ENCODE data around the gene GTF2E1.

The GTF2E1 gene

GRCh38 chr3:120791913-120792312 is 49.4 kb downstream of the GTF2E1 start:
- H3K4me3 ChIP-seq (ENCODE audit: low read depth, low read length): no peak overlapping the region
- CTCF ChIA-PET: interaction anchor here (5.8 kb wide), 1 partner anchor 232 kb away, joined by 64 read pairs; no protein-coding TSS in a partner anchor
- no peak overlapping the region for H3K27ac ChIP-seq (ENCODE audit: extremely low read depth, low read depth, low read length)
- no peaks in the 10 kb centered on the region for H3K9me3 ChIP-seq (ENCODE audit: control insufficient read depth, insufficient read depth, low read depth, low read length)
- no peaks in the 10 kb centered on the region for H3K4me1 ChIP-seq (ENCODE audit: control insufficient read depth, insufficient read depth, low read length)
- no peaks in the 10 kb centered on the region for H3K36me3 ChIP-seq (ENCODE audit: control insufficient read depth in 2 of 2, insufficient read depth in 1 of 2, low read length in 2 of 2)
- POLR2A ChIA-PET: no interaction called here
- TF ChIP-seq BCL6B (tag by site-specific recombination; IDR thresholded peaks at IDR 0.05) (no peak), GLI2 (tag by site-specific recombination; IDR thresholded peaks at IDR 0.05; ENCODE audit: borderline replicate concordance, low read depth) (no peak), ZNF596 (tag by site-specific recombination; IDR thresholded peaks at IDR 0.05) (no peak), ZBTB20 (tag by site-specific recombination; IDR thresholded peaks at IDR 0.05) (no peak)

- POLR2A ChIA-PET: no interaction called here
- H3K27ac ChIP-seq (ENCODE audit: extremely low read depth, low read depth, low read length): no peak overlapping the region
Observed at GRCh38 chr3:120793601-120794000, 51.1 kb downstream of the GTF2E1 start.

More at GRCh38 chr3:120793601-120794000, 51.1 kb downstream of the GTF2E1 start:
- H3K9me3 ChIP-seq (ENCODE audit: control insufficient read depth, insufficient read depth, low read depth, low read length): no peaks in the 10 kb centered on the region
- no peaks in the 10 kb centered on the region for H3K4me1 ChIP-seq (ENCODE audit: control insufficient read depth, insufficient read depth, low read length)
- CTCF ChIA-PET: interaction anchor here (0.6 to 5.8 kb wide), 6 partner anchors 11 to 746 kb away, joined by 3 to 64 read pairs (median 11); no protein-coding TSS in a partner anchor
- no peak overlapping the region for H3K4me3 ChIP-seq (ENCODE audit: low read depth, low read length)
- H3K36me3 ChIP-seq (ENCODE audit: control insufficient read depth in 2 of 2, insufficient read depth in 1 of 2, low read length in 2 of 2): no peaks in the 10 kb centered on the region
- TF ChIP-seq PRDM1 (tag by site-specific recombination; IDR thresholded peaks at IDR 0.05) (no peak), ZNF529 (tag by site-specific recombination; IDR thresholded peaks at IDR 0.05; ENCODE audit: insufficient replicate concordance) (no peak), ZNF677 (tag by site-specific recombination; IDR thresholded peaks at IDR 0.05) (no peak), ZBTB10 (tag by site-specific recombination; IDR thresholded peaks at IDR 0.05) (no peak), ZNF639 (tag by site-specific recombination; IDR thresholded peaks at IDR 0.05) (no peak), ZNF701 (tag by site-specific recombination; IDR thresholded peaks at IDR 0.05) (no peak), ZNF621 (tag by site-specific recombination; IDR thresholded peaks at IDR 0.05) (no peak), ZNF341 (tag by site-specific recombination; IDR thresholded peaks at IDR 0.05; ENCODE audit: low read depth) (no peak), ZBTB8A (tag by site-specific recombination; IDR thresholded peaks at IDR 0.05) (no peak), ELK4 (IDR thresholded peaks at IDR 0.05; ENCODE audit: borderline replicate concordance, low read depth, low read length) (no peak), ZNF175 (tag by site-specific recombination; IDR thresholded peaks at IDR 0.05) (no peak), ZNF660 (tag by site-specific recombination; IDR thresholded peaks at IDR 0.05) (no peak), INSM2 (tag by site-specific recombination; IDR thresholded peaks at IDR 0.05) (no peak), ZNF791 (tag by site-specific recombination; IDR thresholded peaks at IDR 0.05) (no peak), ZNF658 (tag by site-specific recombination; IDR thresholded peaks at IDR 0.05) (no peak), SP2 (tag by site-specific recombination; IDR thresholded peaks at IDR 0.05) (no peak)

All from HEK293 (cell line).